Skeletal muscle satellite cell (primary cell): Measurements from ENCODE around the gene MICU2. TPM values are rescaled to one million over a fixed set of nuclear protein-coding genes. Genes with fewer than 3 reads are reported as not detected.

ENCODE experiments used
- H3K27me3 ChIP-seq: 2 replicates; pipeline ENCODE4 v1.7.0; 2013; ENCODE audit warnings: low read length; ENCODE audit not compliant: control insufficient read depth, insufficient read depth
- H3K36me3 ChIP-seq: 2 replicates; pipeline ENCODE4 v1.7.0; 2013; ENCODE audit warnings: mild to moderate bottlenecking, control low read depth, low read length; ENCODE audit not compliant: insufficient read depth
- H3K4me1 ChIP-seq: 2 replicates; pipeline ENCODE4 v1.7.0; 2013; ENCODE audit warnings: low read length; ENCODE audit not compliant: control insufficient read depth, insufficient read depth
- H3K4me2 ChIP-seq: 2 replicates; pipeline ENCODE4 v1.7.0; 2013; ENCODE audit warnings: mild to moderate bottlenecking, low read length
- H3K4me3 ChIP-seq: 2 replicates; pipeline ENCODE4 v1.7.0; 2013; ENCODE audit warnings: low read length
- H3K9ac ChIP-seq: 2 replicates; pipeline ENCODE4 v1.7.0; 2013; ENCODE audit warnings: mild to moderate bottlenecking, low read depth, low read length, moderate library complexity
- H3K9me3 ChIP-seq: replicated peaks from 2 replicates; pipeline ENCODE4 v1.7.0; 2013; ENCODE audit warnings: mild to moderate bottlenecking, control low read depth, low read length
- small RNA-seq: library from RNA; depleted of rRNA; stranded (forward); fragments of <200 nt; gene quantifications from one replicate; pipeline ENCODE3, GENCODE V24; 2012

The MICU2 gene

GRCh38 chr13:21453387-21454081 is 150.4 kb downstream of the MICU2 start:
- no peak overlapping the region for H3K4me2 ChIP-seq

GRCh38 chr13:21450936-21451335 is 153.0 kb downstream of the MICU2 start:
- H3K9me3 ChIP-seq, result no peaks in the 10 kb centered on the region
- H3K4me2 ChIP-seq, result no peak overlapping the region
- no peaks in the 10 kb centered on the region for H3K4me1 ChIP-seq
- H3K36me3 ChIP-seq, result no peaks in the 10 kb centered on the region
- H3K9ac ChIP-seq, result no peak overlapping the region
- no peaks in the 10 kb centered on the region for H3K27me3 ChIP-seq
- H3K4me3 ChIP-seq, result no peak overlapping the region

More at GRCh38 chr13:21453387-21454081, 150.4 kb downstream of the MICU2 start:
- no peak overlapping the region for H3K9ac ChIP-seq
- H3K27me3 ChIP-seq, result no peaks in the 10 kb centered on the region
- H3K36me3 ChIP-seq, result no peaks in the 10 kb centered on the region
- H3K4me1 ChIP-seq, result peaks cover 8% of the 10 kb centered on the region
- H3K4me3 ChIP-seq, result no peak overlapping the region
- no peaks in the 10 kb centered on the region for H3K9me3 ChIP-seq

- Histone ChIP-seq H3K36me3 (no peaks in the 10 kb centered on the region), H3K27me3 (no peaks in the 10 kb centered on the region), H3K4me1 (peaks cover 3% of the 10 kb centered on the region), H3K9me3 (no peaks in the 10 kb centered on the region), H3K9ac (no peak overlapping the region), H3K4me3 (no peak overlapping the region), H3K4me2 (no peak overlapping the region)
Observed at GRCh38 chr13:21446656-21447055, 157.3 kb downstream of the MICU2 start.

GRCh38 chr13:21445759-21446158 is 158.2 kb downstream of the MICU2 start:
- Histone ChIP-seq H3K4me1 (peaks cover 3% of the 10 kb centered on the region), H3K4me2 (no peak overlapping the region), H3K4me3 (no peak overlapping the region), H3K36me3 (no peaks in the 10 kb centered on the region), H3K9ac (no peak overlapping the region), H3K27me3 (no peaks in the 10 kb centered on the region), H3K9me3 (no peaks in the 10 kb centered on the region)

GRCh38 chr13:21443171-21443570 is 160.8 kb downstream of the MICU2 start:
- H3K36me3 ChIP-seq, result no peaks in the 10 kb centered on the region
- H3K27me3 ChIP-seq, result no peaks in the 10 kb centered on the region
- H3K4me3 ChIP-seq, result no peak overlapping the region
- H3K9me3 ChIP-seq, result no peaks in the 10 kb centered on the region
- peaks cover 3% of the 10 kb centered on the region for H3K4me1 ChIP-seq
- H3K4me2 ChIP-seq, result no peak overlapping the region
- H3K9ac ChIP-seq, result no peak overlapping the region

Small RNA genes within 50 kb of the gene (small RNA-seq; reads per million reads assigned to genes)
- not detected for gene RNU6-59P
